HG02840 (cell line): ENCODE data around the gene LYZ.
A peak's percentile ranks its signal among the peaks of the same experiment; 100 is the strongest.
"Not testable (repeated sequence)": the region's sequence is repeated elsewhere in the genome, so short reads cannot be mapped to it uniquely, and the experiment has no call there.

Source experiments
- ATAC-seq: cut with Tn5 transposase; IDR thresholded peaks from one replicate; pipeline ENCODE4 v1.9.1; 2021; ENCODE audit warnings: mild to moderate bottlenecking, moderate library complexity, moderate number of reproducible peaks; ENCODE audit not compliant: unreplicated experiment, low FRiP score

Gene LYZ

DNA sequence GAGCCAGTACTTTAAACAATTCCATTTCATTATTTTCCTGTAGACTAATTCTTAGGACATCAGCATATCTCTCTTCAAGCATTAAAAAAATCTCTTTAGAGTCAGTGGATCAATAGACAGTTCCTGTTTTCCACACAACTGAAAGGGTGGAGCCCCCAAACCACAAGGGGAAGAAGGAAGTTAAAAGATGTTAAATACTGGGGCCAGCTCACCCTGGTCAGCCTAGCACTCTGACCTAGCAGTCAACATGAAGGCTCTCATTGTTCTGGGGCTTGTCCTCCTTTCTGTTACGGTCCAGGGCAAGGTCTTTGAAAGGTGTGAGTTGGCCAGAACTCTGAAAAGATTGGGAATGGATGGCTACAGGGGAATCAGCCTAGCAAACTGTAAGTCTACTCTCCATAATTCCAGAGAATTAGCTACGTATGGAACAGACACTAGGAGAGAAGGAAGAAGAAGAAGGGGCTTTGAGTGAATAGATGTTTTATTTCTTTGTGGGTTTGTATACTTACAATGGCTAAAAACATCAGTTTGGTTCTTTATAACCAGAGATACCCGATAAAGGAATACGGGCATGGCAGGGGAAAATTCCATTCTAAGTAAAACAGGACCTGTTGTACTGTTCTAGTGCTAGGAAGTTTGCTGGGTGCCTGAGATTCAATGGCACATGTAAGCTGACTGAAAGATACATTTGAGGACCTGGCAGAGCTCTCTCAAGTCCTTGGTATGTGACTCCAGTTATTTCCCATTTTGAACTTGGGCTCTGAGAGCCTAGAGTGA, at the start of gene LYZ:
LYZ (plus strand) TSS at position 220 of the 777 bp plus-strand sequence; CDS start at position 248, 28 bp downstream.
- no peak for ATAC-seq

DNA sequence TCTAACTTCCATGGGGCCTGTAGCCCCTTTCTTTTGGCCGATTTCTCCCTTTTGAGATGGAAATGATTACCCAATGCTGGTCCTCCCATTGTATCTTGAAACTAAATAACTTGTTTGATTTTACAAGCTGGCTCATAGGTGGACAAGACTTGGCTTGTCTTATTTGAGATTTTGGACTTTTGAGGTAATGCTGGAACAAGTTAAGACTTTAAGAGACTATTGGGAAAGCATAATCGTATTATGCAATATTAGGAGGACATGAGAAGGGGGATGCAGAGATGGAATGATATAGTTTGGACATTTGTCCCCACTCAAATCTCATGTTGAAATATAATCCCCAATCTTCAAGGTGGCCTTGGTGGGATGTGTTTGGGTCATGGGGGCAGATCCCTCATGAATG, 49.2 kb upstream of the LYZ start:
- ATAC-seq = no peak

DNA sequence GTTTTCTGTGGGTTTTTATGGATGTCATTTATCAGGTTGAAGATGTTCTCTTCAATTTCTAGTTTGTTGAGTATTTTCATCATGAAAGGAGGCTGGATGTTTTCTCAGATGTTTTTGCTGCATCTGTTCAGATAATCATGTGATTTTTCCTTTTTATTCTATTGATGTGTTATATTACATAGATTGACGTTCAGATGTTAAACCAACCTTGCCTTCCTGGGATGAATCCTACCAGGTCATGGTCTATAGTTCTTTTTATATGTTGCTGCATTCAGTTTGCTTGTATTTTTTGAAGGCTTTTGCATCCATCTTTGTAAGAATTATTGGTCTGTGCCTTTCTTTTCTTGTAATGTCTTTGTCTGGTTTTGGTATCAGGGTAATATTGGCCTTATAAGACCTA, 43.9 kb upstream of the LYZ start:
- ATAC-seq = no peak

DNA sequence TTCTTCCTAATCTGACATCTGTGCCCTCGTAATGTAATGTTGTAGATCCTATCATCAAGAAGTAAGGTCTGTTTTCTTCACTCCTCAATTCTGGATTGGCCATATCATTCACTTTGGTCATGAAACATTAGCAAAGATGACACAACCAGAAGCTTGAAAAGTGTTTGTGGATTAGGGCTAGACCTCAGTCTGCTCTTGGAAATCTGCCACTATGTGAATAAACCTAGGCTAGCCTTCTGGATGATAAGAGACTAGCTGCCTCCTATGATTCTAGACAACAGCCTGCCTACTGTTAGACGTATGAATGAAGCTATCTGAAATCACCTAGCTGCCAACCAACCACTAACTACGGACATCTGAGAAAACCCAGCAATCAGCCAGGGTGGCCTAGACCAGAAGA, 38.7 kb upstream of the LYZ start:
- ATAC-seq = no peak

DNA sequence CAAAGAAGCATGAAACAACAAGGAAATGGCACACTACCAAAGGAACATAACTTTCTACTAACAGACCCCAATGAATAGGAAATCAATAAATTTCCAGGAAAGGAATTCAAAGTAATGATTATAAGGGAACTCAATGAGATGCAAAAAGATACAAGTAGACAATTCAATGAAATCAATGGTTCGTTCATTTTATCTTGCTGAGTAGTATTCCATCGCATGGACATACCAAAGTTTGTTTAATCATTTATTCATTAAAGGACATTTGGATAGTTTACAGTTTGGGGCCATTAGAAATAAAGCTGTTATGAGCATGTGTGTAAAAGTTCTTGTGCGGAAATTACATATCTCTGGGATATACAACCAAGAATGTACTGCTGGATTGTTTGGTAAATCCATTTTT, 35.0 kb upstream of the LYZ start:
- no peak for ATAC-seq

DNA sequence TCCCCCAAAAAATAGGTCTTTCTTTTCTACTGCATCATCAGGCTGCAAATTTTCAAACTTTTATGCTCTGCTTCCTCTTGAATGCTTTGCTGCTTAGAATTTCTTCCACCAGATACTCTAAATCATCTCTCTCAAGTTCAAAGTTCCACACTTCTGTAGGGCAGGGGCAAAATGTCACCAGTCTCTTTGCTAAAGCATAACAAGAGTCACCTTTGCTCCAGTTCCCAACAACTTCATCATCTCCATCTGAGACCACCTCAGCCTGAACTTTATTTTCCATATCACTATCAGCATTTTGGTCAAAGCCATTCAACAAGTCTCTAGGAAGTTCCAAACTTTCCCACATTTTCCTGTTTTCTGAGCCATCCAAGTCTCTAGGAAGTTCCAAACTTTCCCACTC, 31.4 kb upstream of the LYZ start:
- ATAC-seq = not testable (repeated sequence)

DNA sequence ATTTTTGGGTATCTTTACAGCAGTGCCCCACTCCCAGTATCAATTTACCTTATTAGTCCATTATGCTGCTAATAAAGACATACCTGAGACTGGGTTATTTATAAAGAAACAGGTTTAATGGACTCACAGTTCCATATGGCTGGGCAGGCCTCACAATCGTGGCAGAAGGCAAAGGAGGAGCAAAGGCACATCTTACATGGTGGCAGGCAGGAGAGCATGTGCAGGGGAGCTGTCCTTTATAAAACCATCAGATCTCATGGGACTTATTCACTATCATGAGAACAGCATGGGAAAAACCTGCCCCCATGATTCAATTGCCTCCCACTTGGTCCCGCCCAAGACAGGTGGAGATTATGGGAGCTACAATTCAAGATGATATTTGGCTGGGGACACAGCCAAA, 30.9 kb upstream of the LYZ start:
- not testable (repeated sequence) for ATAC-seq

DNA sequence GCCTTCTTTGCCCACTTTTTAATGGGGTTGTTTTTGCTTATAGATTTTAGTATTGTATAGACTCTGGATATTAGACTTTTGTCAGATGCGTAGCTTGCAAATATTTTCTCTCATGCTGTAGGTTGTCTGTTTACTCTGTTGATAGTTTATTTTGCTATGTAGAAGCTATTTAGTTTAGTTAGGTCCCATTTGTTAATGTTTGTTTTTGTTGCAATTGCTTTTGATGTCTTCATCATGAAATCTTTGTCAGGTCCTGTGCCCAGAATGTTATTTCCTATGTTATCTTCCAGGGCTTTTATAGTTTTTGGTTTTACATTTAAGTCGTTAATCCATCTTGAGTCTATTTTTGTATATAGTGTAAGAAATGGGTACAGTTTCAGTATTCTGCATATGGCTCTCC, 30.0 kb upstream of the LYZ start:
- no peak for ATAC-seq

DNA sequence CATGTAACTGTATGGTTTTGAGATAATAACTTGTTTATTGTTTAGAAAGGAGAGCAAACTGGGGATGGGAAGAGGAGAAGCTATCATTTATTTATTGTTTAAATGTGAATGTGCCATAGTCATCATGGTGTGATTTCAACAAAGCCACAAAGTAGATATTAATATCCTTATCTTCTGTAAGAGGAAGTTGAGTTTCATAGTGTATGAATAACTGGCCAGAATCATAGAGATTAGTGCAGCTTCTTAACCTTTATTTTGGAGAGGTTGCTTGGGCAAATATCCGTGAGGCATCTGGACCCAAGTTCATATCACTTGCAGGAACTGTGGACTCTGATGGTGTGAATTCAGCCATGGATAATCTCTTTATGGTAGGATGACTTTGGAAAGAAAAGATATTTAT, 26.8 kb upstream of the LYZ start:
- ATAC-seq = no peak

DNA sequence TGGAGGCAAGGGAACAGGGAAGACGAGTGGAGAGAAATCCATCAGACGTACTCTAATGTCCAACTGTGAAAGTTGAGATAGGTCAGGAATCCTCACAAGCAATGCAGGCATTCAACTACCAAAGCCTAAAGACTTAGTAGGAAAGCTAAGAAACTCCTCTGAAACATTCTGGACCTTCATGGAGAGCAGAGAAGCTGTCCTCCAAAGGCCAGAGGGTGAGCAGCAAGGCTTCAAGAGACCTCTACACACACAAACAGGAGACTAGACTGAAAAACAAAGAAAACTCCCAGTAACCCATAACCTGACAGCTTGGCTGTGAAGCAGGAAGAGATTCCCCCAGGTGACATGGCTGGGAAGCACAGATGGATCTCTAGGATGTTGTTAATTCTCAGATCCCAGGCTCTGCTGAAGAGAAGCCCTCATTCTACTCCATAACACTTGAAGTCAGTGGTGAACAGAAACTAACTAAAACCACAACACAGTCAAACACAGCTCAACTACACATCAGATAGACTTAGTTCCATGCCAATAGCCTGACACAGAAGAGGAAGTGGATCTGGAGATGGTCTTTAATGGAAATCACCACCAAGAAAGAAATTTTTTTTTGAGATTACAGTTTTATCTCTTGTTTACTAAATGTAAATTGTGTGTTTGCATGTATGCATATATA, 23.2 kb upstream of the LYZ start:
- ATAC-seq = peak; percentile 90

DNA sequence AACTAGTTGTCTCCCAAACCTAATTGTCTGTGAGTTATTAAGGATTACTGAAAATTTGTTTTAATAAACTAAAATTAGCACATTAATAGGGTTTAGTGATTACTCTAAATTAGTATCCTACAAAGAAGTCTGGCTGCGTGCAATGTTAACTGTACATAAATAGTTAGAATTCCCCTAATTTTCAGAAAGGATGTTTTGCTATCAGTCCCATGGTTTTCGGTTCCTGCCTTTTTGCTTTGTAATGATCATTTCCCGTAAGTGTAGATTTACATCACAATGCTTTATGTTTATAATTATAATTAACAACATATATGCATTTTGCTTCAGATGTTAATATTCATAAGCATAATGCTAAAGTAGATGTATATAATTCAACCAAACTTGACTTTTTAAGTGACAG, 19.8 kb upstream of the LYZ start:
- no peak for ATAC-seq

DNA sequence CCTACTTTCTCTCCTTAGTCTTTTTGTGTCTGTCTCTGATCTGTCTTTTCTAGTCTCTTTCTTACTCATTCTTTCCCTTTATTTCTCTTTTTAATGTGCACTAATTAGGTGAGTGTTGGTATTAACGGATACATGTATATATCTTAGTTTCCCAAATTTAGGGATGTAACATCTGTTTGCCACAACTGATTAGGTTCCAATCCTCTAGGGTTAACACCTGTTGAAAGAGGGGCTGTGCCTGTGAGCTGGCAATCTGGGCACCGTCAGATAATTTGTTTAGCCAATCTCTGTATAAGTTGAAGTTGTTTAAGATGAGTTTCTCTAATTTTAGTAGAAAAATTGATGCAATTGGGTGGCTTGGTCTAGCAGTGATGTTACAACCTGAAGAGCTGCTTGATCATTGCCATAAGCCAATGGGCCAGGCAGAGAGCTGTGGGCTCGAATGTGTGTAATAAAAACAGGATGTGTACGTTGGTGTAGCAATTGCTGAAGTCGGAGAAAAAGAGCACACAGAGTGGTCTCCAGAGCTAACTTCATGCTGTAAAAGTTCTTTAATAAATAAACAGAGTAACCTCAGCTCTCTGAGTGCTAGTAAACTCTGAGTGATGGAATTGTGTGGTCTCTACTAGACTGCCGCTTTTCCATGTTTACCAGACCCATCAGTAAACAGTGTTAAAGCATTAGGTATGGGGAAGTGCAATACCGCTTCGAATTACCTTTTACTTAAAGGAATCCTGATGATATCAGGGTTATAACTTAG, 18.3 kb upstream of the LYZ start:
- no peak for ATAC-seq

DNA sequence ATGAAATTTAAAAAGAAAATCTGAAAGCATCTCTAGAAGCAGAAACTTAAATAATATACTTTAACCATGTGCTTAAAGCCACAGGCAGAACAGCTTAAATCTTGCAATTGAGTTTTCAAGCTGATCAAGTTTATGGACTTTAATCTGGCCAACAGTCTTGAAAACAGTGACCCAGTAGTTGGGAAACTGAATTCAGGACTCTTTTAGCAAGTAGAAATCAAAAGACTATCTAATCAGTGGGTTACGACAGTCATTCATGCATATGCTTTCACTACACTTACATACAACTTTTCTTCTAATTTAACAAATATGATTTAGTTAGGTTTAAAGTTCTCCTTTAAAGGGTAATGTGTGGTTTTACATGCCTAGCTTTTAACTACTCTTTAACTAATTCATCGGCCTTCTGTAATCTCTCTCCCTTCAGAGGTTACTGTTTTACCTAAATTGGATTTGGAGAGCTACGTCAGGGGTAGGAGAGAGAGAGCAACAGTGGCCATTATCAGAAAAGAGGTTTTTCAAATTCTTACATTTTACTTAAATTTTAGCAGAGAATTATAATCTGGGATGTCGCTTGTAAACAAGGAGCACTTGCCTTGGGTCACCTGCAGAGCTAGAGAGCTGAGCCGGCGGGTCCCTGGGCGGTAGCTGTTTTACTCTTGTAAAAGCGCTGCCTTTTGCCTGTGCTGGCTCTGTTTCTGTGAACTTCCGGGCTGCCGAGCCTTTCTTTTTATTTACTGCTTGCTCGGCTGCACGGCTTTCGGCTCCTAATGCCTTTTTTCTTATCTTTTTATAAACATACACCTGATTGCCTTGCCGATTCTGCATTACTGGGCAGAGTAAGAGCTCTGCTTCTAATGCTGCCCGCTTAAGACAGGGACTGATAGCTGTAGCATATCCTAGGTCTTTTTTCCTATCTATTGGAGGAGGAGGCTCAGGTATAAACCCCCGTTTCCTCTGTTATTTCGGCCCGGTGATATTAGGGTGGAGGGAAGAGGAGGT, 17.4 kb upstream of the LYZ start:
- peak; percentile 70 for ATAC-seq

DNA sequence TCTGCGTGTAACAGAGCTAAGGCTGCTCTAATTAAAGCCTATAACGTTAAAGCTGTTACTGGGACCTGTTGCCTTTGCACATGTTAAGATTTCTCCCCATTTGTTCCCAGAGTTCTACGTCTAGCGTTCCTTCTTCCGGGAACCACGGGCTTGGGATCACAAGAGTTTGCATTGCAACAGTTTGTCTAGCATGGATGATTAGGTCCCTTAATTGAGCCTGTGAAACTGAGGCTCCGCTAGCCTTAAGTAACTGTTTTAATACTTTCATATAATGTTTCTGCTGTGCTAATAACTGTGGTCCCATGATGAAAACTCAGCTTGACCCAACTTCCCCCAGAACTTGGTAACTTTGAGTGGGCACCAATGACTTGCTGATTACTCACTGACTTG, 16.7 kb upstream of the LYZ start:
- ATAC-seq = no peak

DNA sequence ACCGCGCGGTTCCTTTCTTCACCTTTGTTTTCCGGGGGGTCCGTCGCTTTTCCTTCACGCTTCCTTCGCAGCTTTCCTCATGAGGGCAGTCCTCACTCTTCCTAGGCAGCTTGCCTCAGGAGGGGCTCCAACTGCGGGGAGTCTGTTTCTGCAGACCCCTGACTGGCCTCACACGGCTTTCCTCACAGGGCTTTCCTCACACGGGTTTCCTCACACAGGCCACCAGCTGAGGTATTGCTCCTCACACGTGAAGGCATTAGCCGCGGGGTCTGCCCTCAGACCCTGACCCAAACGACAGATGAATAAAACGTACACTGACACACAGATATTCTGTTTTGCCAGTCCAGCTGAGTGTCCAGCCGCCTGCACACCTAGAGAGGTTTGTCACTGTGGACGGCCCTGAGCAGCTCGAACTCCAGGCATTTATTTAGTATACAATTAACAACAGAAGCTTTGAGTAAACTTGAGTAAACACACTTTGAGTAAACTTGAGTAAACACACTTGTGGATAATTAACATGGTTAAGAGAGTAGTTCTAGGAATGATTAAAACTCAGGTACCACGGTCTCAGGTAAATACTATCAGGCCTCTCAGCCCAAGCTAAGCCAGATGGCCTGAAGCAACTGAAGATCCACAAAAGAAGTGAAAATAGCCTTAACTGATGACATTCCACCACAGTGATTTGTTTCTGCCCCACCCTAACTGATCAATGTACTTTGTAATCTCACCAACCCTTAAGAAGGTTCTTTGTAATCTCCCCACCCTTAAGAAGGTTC, 16.1 kb upstream of the LYZ start:
- ATAC-seq = no peak

DNA sequence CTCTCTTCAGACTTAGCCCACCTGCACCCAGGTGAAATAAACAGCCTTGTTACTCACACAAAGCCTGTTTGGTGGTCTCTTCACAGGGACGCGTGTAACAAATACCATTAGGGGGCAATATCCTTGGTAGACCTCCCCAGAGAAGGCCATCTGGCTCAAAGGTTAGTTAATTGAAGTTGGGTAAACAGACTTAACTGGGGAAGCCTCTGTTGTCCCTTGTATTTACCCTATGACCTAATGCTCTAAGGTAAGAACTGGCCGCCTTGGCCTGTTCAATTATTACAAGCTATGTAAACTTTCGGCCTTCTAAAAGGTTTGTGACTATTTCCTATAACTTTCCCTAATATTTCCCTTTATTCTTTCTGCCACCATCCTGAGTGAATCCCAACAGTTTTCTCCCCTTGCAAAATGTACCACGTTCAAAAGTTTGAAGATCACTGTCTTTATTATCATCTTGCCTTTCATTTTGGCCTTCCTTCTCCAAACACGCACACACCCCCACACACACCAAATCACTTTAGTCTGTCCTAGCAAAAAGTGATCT, 15.3 kb upstream of the LYZ start:
- ATAC-seq = no peak

DNA sequence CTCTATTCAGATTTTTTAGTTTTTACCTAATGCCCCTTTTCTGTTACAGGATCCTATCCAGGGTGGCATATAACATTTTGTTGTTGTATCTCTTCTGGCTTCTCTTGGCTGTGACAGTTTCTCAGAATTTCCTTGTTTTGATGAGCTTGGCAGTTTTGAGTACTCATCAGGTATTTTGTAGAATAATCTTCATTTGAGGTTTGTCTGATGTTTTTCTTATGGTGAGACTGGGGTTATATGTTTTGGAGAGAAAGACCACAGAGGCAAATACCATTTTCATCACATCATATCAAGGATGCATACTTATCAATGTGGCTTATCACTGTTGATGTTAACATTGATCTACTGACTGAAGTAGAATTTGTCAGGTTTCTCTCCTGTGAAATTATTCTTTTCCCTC, 14.0 kb upstream of the LYZ start:
- no peak for ATAC-seq

DNA sequence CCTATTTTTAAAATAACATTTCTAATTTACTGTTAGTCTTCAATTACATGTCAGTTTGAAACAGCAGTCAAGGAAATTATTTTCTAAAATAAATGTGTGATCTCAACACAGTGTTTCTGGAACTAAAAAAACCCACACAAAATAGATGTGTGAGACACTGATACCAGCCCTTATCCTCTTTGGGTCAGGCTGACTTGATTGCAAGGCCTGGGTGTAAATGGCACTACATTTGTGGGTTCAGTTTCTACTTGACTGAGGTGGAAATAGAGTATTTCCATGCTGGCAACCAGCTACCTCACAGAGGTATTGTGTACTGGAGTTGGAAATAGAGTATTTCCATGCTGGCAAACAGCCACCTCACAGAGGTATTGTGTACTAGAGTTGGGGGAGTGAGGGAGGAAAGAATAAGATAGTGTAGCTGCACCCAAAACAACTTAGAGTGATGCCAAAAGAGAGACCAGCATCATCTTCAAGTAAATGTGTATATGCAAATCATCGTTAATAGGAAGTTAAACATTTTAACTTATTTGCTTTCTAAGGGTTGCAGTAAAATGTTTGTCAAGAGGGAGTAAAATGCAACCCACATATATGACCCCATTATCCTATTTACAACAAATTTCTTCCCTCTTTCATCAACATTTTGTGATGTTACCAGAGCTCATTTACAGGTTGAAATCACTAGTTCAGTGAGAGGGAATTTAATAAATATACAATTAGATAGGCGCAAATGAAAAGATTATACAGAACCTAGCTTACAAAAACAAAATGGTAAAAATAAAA, 10.7 kb upstream of the LYZ start:
- no peak for ATAC-seq
